ENCODE data around the gene GPER1.

The GPER1 gene

GRCh38 chr7:1054438-1054837, 33.5 kb upstream of the GPER1 start:
- no peak for DNase-seq (ENCODE audit: low spot score)

GRCh38 chr7:1054861-1055450, 33.0 kb upstream of the GPER1 start:
- DNase-seq (ENCODE audit: low spot score), result no peak

GRCh38 chr7:1055491-1055955, 32.4 kb upstream of the GPER1 start:
- no peak for DNase-seq (ENCODE audit: low spot score)

DNA sequence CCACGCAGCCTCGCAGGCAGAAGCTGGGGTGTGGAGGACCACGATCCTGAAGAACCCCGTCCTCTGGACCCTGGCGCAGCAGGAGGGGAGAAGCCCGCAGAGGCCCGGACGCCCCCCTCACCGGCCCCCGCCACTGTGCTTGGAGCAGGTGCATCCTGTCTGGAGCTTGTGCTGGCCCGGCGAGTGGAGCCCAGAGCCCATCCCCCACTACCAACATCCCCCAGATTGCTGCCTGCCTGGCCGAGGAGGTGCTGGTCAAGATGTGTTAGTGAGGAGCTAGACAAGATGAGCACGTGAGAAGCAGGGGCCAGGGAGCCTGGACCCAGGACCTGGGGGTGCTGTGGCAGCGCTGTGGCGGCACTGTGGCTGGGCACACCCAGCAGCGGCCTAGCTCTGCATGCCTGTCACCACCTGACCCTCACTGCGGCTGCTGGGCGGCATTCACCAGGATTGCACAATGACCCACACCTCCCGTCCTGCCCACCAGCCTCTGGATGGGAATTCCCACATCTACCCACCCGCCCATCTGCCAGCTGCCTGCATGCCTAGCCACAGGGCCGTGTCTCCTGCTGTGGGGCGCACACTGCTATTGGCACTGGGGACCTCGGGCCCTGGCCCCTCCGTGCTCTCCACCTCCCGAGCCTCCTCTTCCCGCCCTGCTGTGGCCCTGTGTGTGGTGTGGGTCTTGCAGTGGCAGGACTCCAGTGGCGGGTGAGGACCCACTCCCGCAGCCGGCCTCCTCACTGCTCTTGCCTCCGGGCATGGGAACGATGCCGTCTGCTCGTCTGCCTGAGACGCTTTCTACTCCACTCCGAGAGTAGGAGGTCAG, 31.7 kb upstream of the GPER1 start:
- no peak for DNase-seq (ENCODE audit: low spot score)

GRCh38 chr7:1056785-1057410, 31.0 kb upstream of the GPER1 start:
- DNase-seq (ENCODE audit: low spot score), result no peak

DNA sequence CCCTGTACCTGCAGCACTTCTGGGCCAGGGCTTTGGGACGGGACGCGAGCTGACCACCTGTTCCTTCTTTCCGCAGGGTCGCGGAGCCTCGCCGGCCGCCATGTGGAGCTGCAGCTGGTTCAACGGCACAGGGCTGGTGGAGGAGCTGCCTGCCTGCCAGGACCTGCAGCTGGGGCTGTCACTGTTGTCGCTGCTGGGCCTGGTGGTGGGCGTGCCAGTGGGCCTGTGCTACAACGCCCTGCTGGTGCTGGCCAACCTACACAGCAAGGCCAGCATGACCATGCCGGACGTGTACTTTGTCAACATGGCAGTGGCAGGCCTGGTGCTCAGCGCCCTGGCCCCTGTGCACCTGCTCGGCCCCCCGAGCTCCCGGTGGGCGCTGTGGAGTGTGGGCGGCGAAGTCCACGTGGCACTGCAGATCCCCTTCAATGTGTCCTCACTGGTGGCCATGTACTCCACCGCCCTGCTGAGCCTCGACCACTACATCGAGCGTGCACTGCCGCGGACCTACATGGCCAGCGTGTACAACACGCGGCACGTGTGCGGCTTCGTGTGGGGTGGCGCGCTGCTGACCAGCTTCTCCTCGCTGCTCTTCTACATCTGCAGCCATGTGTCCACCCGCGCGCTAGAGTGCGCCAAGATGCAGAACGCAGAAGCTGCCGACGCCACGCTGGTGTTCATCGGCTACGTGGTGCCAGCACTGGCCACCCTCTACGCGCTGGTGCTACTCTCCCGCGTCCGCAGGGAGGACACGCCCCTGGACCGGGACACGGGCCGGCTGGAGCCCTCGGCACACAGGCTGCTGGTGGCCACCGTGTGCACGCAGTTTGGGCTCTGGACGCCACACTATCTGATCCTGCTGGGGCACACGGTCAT, 30.3 kb upstream of the GPER1 start:
- DNase-seq (ENCODE audit: low spot score), result no peak

- no peak for DNase-seq (ENCODE audit: low spot score)
Measured at GRCh38 chr7:1058311-1058710, 29.6 kb upstream of the GPER1 start.

DNA sequence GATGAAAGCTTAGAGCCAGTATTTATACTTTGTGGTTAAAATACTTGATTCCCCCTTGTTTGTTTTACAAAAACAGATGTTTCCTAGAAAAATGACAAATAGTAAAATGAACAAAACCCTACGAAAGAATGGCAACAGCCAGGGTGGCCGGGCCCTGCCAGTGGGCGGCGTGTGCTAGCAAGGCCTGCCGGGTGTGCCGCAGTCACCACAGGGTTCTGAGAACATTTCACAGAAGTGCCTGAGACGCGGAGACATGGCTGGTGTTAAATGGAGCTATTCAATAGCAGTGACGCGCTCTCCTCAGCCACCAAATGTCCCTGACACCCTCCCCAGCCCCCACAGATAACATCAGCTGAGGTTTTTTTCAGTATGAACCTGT, 29.1 kb upstream of the GPER1 start:
- DNase-seq (ENCODE audit: low spot score), result no peak

GRCh38 chr7:1059200-1060091, 28.5 kb upstream of the GPER1 start:
- peak; percentile 85 for DNase-seq (ENCODE audit: low spot score)

DNA sequence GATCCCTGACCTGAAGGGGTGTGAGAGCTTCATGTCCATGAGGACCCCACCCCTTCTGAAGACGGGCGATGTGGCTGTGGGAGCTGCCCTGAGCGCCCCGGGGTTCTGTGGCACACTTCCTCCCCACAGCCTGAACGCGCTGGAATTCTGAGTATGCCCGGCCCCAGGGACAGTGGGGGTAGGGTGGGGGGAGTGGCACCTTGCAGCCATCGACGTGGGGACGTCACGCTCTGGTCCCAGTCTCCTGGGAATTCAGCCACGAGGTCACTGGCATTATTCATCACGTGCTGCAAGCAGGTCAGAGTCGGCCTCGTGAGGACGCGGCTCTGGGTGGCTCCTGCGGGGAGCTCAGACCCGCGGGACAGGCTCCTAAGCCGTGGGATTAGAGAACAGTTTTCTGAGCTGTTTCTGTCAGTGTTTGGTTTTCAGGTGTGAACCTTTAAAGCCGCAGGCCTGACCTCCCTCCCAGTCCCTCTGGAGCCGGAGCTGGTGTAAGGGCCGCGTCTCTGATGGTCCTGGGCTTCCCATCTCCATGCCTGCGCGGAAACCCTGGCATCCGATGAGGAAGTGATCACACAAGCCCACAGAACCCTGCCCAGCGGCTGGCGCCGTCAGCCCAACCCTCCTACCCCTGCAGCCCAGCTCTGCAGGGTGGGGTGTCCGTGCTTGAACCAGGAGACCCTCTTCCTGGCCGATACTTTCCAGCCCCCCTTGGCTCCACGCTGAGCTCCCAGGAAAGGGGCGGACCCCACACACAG, 27.4 kb upstream of the GPER1 start:
- peak; percentile 69 for DNase-seq (ENCODE audit: low spot score)

- no peak for DNase-seq (ENCODE audit: low spot score)
Measured at GRCh38 chr7:1061180-1061579, 26.7 kb upstream of the GPER1 start.

DNA sequence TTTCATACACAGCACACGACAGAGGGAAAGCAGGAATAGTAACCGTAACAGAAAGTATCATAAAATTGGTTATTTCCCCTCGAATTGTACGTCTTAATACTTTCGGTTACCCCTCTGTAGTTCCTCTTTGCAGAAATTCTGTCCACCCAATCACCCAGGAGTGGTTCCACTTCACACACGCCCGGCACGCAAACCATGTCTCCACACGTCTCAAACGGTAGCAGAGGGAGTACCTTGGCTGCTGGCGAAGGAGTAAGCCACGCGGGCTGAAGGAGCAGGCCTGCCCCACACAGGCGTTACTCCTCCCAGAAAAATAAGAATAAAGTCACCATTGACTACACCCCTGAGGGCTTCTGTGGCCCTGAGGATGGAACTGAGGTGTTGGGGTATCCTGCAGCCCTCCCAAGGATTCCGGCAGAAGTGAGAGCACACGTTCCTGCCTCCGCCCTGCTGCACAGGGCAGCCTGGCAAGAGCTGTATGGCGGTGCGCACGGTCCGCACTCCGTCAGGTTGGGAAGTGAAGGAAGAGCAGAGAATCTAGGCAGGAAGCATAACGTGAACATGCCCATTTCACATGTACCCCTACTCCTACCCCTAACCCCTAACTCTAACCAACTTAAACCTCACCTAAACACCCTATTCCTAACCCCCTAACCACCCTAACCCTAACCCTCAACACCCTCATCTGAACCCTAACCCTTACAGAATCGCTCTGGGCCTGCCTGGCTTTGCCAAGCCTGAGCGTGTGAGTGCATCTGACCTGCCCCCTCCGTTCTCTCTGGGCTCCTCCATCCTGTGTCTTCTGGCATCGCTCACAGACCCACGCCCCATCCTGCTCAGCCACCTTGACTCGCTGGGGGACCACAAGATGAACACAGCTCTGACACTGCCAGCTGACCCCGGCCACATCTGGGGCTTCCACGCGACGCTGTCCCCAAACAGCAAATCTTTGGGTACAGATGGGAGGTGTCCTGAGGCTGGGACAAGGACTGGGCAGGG, 25.3 kb upstream of the GPER1 start:
- no peak for DNase-seq (ENCODE audit: low spot score)

GRCh38 chr7:1063361-1063760, 24.6 kb upstream of the GPER1 start:
- no peak for DNase-seq (ENCODE audit: low spot score)

DNA sequence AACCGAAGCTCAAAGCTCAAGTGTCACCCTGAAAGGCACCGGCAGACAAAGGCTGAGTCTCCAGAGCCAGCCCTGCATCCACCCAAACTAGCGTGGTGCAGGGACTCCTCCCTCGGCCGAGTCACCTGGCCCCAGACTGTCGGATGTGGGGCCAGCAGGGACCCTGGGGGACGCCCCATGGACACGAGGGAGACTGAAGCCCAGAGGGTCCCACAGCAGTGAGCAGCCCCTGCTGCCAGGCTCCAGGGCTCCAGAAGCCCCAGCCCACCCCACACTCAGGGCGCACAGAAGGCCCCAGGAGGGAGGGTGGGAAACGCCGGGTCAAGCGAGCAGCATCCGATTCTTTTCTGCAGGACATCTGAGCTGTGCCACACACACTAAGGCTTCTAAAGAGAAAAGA, 23.3 kb upstream of the GPER1 start:
- no peak for DNase-seq (ENCODE audit: low spot score)

DNA sequence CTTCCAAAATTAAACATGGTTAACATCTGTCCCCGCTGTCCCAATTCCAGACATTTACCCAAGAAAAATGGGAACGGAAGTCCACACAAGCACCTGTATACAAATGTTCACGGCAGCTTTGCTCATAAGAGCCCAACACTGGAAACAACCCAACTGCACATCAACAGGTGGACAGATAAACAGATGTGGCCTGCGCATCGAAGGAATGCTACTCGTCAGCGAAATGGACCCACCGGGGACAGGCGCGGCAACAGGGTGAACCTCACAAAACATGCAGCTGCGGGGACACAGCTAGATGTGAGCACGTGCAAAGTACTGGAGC, 22.7 kb upstream of the GPER1 start:
- DNase-seq (ENCODE audit: low spot score), result no peak

- DNase-seq (ENCODE audit: low spot score), result peak; percentile 88
Measured at GRCh38 chr7:1065585-1066241, 22.2 kb upstream of the GPER1 start.

DNA sequence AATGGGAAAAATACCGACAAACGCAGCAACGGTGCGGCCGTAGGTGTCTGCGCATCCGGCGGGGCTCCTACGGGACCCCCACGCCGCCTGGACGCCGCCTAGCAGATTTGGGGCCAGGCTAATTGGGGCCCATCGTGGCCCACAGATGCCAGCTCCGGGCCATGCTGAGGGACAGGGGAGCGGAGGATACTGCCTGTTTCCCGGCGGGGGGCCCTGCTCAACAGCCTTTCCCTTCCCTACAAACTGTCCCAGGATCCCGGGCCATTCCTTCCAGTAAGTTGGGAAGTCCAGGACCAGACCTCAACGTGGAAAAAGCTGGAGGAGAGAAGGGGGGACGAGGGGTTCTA, 21.7 kb upstream of the GPER1 start:
- DNase-seq (ENCODE audit: low spot score), result no peak

DNA sequence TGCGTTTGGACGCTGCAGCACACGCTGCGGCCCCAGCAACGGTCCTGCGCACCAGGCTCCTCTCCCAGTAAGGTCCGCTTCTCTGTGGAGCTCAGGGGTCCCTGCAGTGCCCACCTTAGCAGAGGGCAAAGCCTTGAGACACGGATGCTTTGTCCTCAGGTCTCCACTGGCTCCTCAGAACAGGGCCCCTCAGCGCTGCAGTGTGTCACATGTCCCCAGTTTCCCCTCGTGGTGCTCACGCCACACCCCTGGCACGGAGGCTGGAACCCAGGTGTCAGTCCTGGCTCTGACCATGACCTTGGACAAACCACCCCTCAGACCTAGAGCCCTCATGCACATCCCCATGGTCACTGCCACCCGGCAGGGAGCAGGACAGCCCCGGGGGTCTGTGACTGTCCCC, 19.9 kb upstream of the GPER1 start:
- no peak for DNase-seq (ENCODE audit: low spot score)

DNA sequence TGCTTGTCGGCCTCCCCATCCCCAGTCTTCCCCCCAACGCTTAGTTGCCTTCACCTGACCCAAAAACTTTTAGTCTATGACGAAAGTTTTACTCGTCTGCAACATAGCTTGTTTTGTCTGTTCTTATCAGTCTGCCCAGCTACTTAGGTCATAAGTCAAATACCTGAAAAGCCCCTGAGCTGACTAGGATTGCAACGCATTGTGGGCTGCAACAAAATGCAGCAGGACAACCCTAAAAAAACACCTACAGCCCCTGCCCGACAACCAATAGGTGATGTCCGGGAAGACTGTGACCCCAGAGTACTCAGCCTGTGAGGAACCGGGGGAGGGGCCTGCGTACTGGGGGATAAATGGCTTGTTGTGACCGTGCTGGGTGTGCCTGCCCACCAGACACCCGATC, 19.3 kb upstream of the GPER1 start:
- DNase-seq (ENCODE audit: low spot score), result no peak

Measured in D341Med (cell line).